Endothelial cell (in vitro differentiated cells): ENCODE results near the gene KCNMA1. TPM values are rescaled to one million over a fixed set of nuclear protein-coding genes. Genes with fewer than 3 reads are reported as not detected.

Source experiments
- DNase-seq: peaks from one replicate; pipeline ENCODE4 v3.0.0; 2021; ENCODE audit warnings: low spot score
- H3K27ac Mint-ChIP-seq: one replicate; pipeline ENCODE4 v1.8.0; 2021; ENCODE audit warnings: mixed read lengths, inconsistent platforms; ENCODE audit not compliant: unreplicated experiment
- H3K27me3 Mint-ChIP-seq: one replicate; pipeline ENCODE4 v1.8.0; 2021; ENCODE audit warnings: mild to moderate bottlenecking, moderate library complexity, mixed read lengths, inconsistent platforms; ENCODE audit not compliant: unreplicated experiment
- H3K36me3 Mint-ChIP-seq: one replicate; pipeline ENCODE4 v1.8.0; 2021; ENCODE audit warnings: mild to moderate bottlenecking, low read depth, mixed read lengths, inconsistent platforms; ENCODE audit not compliant: unreplicated experiment
- H3K4me1 Mint-ChIP-seq: one replicate; pipeline ENCODE4 v1.8.0; 2021; ENCODE audit warnings: mild to moderate bottlenecking, mixed read lengths, inconsistent platforms; ENCODE audit not compliant: unreplicated experiment
- H3K4me3 Mint-ChIP-seq: one replicate; pipeline ENCODE4 v1.8.0; 2021; ENCODE audit warnings: mild to moderate bottlenecking, mixed read lengths, inconsistent platforms; ENCODE audit not compliant: unreplicated experiment
- H3K9me3 Mint-ChIP-seq: one replicate; pipeline ENCODE4 v1.8.0; 2021; ENCODE audit warnings: mixed read lengths, inconsistent platforms; ENCODE audit not compliant: unreplicated experiment
- total RNA-seq: library from RNA; stranded (reverse); fragmentation: NEBNext Ultra II Directional; extraction: Animal tissue kit (Norgen Biotek cat#: 25700); gene quantifications from one replicate; pipeline ENCODE4 v1.2.1, GENCODE V29; 2021; ENCODE audit not compliant: unreplicated experiment
- TF ChIP-seq, protein P1 (sequence below): fragments of 200-600 bp; sonication (generic); IDR thresholded peaks from one replicate; pipeline ENCODE4 v1.5.0; 2021; ENCODE audit warnings: antibody characterized with exemption; ENCODE audit not compliant: unreplicated experiment

Gene KCNMA1
- total RNA-seq, 1 donor from 2014 or later = 5.1 TPM

DNA sequence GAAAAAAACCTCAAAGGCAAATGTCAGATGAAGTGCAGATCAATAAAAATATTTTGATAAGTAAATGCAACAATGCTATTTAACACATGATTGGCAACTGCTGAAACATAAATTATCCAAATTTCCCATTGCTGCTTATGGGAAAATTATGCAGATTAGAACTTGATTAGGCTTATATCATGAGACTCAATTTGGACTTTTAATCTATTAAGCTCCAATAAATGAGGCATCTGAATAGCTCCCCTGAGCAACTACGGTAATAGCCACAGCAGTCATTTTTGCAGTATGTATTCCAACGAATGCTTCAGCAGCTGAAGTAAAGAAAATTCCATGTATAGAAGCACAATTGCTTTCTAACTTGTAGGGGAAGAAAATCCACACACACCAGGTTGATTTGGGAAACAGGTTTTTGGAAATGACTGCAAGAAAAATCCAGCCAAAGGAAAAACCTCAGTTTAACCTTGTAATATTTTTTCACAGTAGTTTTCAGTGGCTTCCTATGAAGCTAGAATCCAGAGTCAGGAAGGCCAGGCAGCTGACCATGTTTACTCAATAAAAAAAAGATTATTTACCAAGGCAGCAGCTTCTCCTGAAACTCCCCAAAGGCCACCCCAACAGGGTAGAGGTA lies 716.1 kb downstream of the KCNMA1 start:
- Mint-ChIP-seq H3K9me3 (no peaks in the 10 kb centered on the region), H3K4me1 (no peaks in the 10 kb centered on the region), H3K4me3 (no peak overlapping the region), H3K27me3 (no peaks in the 10 kb centered on the region), H3K36me3 (no peaks in the 10 kb centered on the region), H3K27ac (no peak overlapping the region)
- TF ChIP-seq, protein P1, sequence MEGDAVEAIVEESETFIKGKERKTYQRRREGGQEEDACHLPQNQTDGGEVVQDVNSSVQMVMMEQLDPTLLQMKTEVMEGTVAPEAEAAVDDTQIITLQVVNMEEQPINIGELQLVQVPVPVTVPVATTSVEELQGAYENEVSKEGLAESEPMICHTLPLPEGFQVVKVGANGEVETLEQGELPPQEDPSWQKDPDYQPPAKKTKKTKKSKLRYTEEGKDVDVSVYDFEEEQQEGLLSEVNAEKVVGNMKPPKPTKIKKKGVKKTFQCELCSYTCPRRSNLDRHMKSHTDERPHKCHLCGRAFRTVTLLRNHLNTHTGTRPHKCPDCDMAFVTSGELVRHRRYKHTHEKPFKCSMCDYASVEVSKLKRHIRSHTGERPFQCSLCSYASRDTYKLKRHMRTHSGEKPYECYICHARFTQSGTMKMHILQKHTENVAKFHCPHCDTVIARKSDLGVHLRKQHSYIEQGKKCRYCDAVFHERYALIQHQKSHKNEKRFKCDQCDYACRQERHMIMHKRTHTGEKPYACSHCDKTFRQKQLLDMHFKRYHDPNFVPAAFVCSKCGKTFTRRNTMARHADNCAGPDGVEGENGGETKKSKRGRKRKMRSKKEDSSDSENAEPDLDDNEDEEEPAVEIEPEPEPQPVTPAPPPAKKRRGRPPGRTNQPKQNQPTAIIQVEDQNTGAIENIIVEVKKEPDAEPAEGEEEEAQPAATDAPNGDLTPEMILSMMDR = no peak
- DNase-seq = no peak

DNA sequence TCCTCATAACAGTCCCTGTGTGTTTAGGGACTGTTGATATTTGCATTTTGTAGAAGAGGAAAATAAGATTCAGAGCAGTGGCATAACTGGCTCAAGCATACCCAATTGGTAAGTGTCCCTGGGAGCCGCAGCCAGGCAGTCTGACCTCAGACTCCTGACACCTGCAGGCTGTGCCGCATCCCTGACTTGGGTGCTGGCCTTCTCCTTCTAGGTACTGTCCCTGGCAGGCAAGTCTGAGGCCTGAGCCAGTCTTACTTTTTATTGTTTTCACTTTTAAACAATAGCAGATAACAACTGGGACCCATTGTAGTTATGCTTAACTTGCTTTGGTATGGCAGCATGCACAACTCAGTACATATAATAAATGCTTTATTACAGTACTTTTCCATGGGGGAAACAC lies 717.0 kb downstream of the KCNMA1 start:
- DNase-seq = no peak
- Mint-ChIP-seq H3K4me1 (no peaks in the 10 kb centered on the region), H3K36me3 (no peaks in the 10 kb centered on the region), H3K4me3 (no peak overlapping the region), H3K9me3 (no peaks in the 10 kb centered on the region), H3K27me3 (no peaks in the 10 kb centered on the region), H3K27ac (no peak overlapping the region)
- TF ChIP-seq, protein P1 = no peak

DNA sequence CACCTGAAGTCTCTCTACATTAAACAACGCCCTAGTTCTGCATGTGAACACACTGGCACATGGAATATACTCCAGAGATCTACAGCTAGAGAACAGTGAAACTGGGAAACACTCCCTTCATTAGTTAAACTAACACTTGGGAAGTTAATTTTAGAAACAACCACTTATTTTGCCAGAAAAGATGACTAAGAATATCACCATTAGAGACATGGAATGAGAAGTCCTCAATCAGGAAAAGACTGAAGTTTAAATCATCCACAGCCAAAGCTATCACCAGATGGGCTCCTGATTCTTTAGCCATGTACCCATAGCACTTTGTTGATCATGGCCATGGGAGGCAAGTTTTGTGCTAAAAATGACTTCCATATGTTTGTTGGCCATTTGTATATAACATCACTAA lies 719.5 kb downstream of the KCNMA1 start:
- Mint-ChIP-seq H3K4me1 (no peaks in the 10 kb centered on the region), H3K36me3 (no peaks in the 10 kb centered on the region), H3K4me3 (no peak overlapping the region), H3K27me3 (no peaks in the 10 kb centered on the region), H3K27ac (no peak overlapping the region), H3K9me3 (no peaks in the 10 kb centered on the region)
- DNase-seq = no peak
- TF ChIP-seq, protein P1 = no peak

DNA sequence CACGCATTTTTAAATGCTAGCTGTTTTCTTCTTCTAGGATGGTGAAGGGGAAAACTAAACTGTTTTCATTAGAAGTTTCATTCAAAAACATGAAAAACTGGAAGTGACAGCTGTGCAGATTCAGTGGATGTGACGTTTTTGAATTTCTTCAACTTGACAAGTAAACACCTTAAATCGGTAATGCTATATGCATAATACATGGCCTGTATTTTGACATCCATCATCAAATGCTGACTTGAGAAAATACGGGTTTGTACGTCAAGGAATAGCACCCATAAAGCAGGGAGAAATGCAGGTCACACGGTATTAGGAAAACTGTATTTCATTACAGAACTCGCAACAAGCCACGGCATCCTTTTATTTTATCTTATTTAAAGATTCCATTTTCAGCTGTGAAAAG lies 720.5 kb downstream of the KCNMA1 start:
- no peaks in the 10 kb centered on the region for H3K9me3 Mint-ChIP-seq
- no peaks in the 10 kb centered on the region for H3K27me3 Mint-ChIP-seq
- TF ChIP-seq, protein P1 = no peak
- H3K4me3 Mint-ChIP-seq = no peak overlapping the region
- no peak overlapping the region for H3K27ac Mint-ChIP-seq
- DNase-seq = no peak
- no peaks in the 10 kb centered on the region for H3K4me1 Mint-ChIP-seq
- H3K36me3 Mint-ChIP-seq = no peaks in the 10 kb centered on the region

DNA sequence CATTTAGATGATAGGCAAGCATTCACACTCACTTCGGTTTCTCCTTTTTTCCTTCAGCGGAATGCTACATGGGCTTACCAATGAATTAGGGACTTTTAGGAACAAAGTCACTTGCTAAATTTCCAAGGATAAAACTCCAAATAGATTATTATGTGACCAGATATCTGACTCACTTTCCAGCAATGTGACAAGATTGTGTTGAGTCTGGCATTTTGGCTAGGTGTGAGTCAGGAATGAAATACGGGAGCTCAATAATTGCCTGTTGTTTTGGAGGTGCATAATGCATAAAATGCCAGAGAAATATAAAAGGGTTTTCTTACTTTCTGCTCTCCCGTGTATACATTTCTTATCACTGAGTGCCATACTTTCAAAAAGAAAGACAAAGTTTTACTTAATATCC lies 721.1 kb downstream of the KCNMA1 start:
- Mint-ChIP-seq H3K27me3 (no peaks in the 10 kb centered on the region), H3K36me3 (no peaks in the 10 kb centered on the region), H3K4me1 (no peaks in the 10 kb centered on the region), H3K4me3 (no peak overlapping the region), H3K27ac (no peak overlapping the region), H3K9me3 (no peaks in the 10 kb centered on the region)
- no peak for DNase-seq
- TF ChIP-seq, protein P1 = no peak
